ENCODE measurements around the gene LPIN1.

Gene LPIN1

DNA sequence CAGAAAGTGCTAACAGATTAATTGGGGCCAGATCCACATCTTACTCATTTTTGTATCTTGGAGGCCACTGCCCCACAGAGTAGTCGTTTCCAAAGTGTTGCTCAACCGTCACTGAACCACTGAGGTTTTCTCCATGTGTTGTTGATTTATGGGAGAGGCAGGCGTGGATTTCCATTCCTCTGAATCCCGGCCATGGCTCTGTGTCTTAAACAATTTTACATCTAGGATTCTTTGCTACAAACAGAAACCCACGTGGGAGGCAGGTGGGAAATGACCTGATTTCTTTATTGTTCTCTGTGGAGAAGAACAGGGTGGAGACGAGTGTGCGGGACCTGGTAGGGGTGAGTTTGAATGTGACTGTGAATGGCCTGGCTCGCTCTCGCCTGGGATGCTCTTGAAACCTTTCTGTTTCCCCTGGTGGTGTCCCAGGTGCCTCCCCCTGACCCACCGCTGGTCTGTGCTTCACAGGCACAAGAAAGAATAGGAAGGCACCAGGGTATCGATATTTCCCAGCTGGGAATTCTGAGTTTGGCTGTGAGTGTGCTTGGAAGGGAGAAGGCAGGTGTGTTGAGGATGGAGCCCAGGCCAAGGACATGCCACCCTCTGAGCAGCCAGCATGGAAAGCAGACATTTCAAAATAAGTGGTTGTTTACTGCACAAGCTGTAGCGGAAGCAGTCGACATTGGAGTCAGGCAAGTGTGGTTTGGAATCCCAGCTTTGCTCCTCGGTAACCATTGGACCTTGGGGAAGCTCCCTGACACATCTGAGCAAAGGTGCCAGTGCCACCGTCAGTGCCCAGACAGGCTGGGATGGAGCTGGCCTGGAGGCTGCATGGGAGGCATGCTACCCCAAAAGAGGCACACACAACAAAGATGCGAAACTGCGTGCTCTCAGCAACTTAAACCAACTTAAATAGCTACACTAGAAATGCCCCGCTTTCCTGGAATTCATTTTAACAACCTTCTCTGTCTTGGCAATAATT, 50.0 kb downstream of the LPIN1 start:
- no peak overlapping the region for H3K4me3 ChIP-seq (ENCODE audit: low read depth, low read length)
- no peak for DNase-seq (ENCODE audit: low read depth, low spot score)
- TF ChIP-seq, protein P1, sequence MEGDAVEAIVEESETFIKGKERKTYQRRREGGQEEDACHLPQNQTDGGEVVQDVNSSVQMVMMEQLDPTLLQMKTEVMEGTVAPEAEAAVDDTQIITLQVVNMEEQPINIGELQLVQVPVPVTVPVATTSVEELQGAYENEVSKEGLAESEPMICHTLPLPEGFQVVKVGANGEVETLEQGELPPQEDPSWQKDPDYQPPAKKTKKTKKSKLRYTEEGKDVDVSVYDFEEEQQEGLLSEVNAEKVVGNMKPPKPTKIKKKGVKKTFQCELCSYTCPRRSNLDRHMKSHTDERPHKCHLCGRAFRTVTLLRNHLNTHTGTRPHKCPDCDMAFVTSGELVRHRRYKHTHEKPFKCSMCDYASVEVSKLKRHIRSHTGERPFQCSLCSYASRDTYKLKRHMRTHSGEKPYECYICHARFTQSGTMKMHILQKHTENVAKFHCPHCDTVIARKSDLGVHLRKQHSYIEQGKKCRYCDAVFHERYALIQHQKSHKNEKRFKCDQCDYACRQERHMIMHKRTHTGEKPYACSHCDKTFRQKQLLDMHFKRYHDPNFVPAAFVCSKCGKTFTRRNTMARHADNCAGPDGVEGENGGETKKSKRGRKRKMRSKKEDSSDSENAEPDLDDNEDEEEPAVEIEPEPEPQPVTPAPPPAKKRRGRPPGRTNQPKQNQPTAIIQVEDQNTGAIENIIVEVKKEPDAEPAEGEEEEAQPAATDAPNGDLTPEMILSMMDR (IDR thresholded peaks at IDR 0.05; ENCODE audit: low read depth, low read length): no peak
- in situ Hi-C loops (cut with HindIII; ENCODE audit: low sequenced_read_pairs): loop anchor here (25.0 kb wide), 1 partner anchor 109 kb away; no protein-coding TSS in a partner anchor

DNA sequence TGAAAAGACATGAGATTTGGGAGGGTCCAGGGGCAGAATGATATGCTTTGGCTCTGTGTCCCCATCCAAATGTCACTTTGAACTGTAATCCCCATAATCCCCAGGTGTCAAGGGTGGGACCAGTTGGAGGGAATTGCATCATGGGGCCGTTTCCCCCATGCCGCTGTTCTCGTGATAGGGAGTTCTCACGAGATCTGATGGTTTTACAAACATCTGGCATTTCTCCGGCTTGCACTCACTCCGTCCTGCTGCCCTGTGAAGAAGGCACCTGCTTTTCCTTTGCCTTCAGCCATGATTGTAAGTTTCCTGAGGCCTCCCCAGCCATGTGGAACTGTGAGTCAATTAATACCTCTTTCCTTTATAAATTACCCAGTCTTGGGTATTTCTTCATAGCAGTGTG, 51.4 kb downstream of the LPIN1 start:
- TF ChIP-seq, protein P1 (IDR thresholded peaks at IDR 0.05; ENCODE audit: low read depth, low read length): no peak
- in situ Hi-C loops (cut with HindIII; ENCODE audit: low sequenced_read_pairs): loop anchor here (25.0 kb wide), 1 partner anchor 111 kb away; no protein-coding TSS in a partner anchor
- DNase-seq (ENCODE audit: low read depth, low spot score): no peak
- H3K4me3 ChIP-seq (ENCODE audit: low read depth, low read length): no peak overlapping the region

DNA sequence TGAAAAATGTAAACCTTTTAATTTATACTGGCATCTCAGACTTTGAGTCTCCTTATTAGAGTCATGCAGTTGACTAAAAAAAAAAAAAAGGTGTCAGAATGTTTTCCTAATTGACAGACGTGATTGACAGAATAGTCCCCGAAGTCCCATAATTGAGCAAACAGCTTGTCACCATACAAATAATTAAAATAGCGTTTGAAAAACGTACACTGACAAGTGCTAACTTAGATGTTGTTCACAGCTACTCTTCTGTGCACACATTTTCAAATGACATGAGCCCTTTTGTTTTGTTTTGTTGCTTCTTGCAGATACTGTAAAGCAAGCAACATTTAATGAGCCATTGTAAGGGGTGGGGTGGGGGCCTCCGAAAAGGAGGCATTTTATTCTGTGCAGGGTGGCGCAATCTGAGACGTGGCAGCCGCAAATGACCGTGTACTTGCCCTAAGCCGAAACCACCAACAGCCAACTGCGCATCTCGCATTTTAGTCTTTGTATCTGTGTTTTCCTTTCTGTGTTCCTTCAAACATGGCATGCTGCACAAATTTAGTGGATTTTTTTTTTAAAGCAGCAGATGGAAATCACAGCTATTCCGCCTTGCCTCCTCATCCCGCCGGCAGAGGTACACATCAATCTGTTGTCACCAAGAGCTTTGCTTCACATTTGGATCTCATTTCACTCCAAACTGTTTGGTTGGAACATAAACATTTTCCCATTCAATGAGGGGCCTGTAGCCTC, 52.4 kb downstream of the LPIN1 start:
- H3K4me3 ChIP-seq (ENCODE audit: low read depth, low read length): no peak overlapping the region
- TF ChIP-seq, protein P1 (IDR thresholded peaks at IDR 0.05; ENCODE audit: low read depth, low read length): no peak
- DNase-seq (ENCODE audit: low read depth, low spot score): no peak
- in situ Hi-C loops (cut with HindIII; ENCODE audit: low sequenced_read_pairs): loop anchor here (25.0 kb wide), 1 partner anchor 112 kb away; no protein-coding TSS in a partner anchor

DNA sequence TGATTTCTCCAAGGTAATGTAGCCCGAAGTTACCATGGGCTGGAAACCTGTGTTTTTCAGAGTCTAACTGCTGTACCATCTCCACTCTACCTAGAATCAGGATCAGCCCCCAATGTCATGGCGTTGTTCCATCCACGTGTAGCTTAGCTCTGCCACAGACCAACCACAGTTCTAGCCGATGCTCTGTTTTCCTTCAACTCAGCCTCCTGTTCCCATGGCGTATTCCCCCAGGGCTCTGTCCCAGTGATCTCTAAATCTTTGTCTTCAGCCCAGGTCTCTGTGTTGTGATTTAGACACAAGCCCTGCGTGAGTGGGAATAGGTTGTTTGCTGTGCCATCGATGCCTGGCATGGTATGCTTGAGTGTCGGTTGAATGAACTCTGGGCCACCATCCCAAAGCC, 53.4 kb downstream of the LPIN1 start:
- DNase-seq (ENCODE audit: low read depth, low spot score): no peak
- H3K4me3 ChIP-seq (ENCODE audit: low read depth, low read length): no peak overlapping the region
- TF ChIP-seq, protein P1 (IDR thresholded peaks at IDR 0.05; ENCODE audit: low read depth, low read length): no peak
- in situ Hi-C loops (cut with HindIII; ENCODE audit: low sequenced_read_pairs): loop anchor here (25.0 kb wide), 1 partner anchor 113 kb away; no protein-coding TSS in a partner anchor

DNA sequence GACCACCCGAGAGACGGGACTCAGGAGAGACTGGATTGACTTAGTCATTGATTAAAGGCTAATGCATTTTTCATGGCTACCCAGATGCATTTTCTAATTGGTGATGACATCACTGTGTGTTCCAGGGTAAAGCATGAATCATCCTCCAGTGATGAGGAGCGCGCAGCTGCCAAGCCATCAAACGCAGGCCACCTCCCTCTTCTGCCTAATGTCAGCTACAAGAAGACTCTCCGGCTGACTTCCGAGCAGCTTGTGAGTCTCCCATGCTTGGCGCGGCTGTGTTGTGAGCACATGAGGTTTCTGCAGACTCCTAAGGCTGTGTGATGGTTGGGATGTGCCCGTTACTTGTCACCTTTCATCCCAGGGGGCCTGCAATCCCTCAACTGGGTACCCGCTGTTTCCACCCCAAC, 56.4 kb downstream of the LPIN1 start:
- in situ Hi-C loops (cut with HindIII; ENCODE audit: low sequenced_read_pairs): no loop called here
- H3K4me3 ChIP-seq (ENCODE audit: low read depth, low read length): no peak overlapping the region
- TF ChIP-seq, protein P1 (IDR thresholded peaks at IDR 0.05; ENCODE audit: low read depth, low read length): no peak
- peak; percentile 76 for DNase-seq (ENCODE audit: low read depth, low spot score)

GRCh38 chr2:11805024-11805423, 58.6 kb downstream of the LPIN1 start:
- DNase-seq (ENCODE audit: low read depth, low spot score): no peak
- in situ Hi-C loops (cut with HindIII; ENCODE audit: low sequenced_read_pairs): no loop called here
- TF ChIP-seq, protein P1 (IDR thresholded peaks at IDR 0.05; ENCODE audit: low read depth, low read length): no peak
- no peak overlapping the region for H3K4me3 ChIP-seq (ENCODE audit: low read depth, low read length)

Measured in astrocyte of the spinal cord (primary cell).